Vagina (tissue), 2 donors: ENCODE data around the gene DDX54.

Experiments
- POLR2A ChIP-seq, 2 donors: fragments of 450-650 bp; IDR thresholded peaks; one replicate each; pipeline ENCODE4 v1.6.1; 2017; ENCODE audit warnings: antibody characterized with exemption in 2 of 2, mild to moderate bottlenecking in 2 of 2, moderate library complexity in 2 of 2
- POLR2AphosphoS5 ChIP-seq, 2 donors: sonication (generic); formaldehyde crosslinking; IDR thresholded peaks; one replicate each; pipeline ENCODE4 v1.9.0; 2017; ENCODE audit warnings: antibody characterized with exemption in 2 of 2, mild to moderate bottlenecking in 2 of 2, low read depth in 1 of 2; ENCODE audit not compliant: insufficient read depth in 1 of 2
- TF ChIP-seq, protein P1 (sequence below), 3 experiments: fragments of 450-650 bp in 2 of 3; fragments of 200-600 bp in 1 of 3; sonication (generic) in 1 of 3; IDR thresholded peaks; one replicate each; pipeline ENCODE4 v1.5.1; 2017 to 2019; ENCODE audit warnings: antibody characterized with exemption in 3 of 3, mild to moderate bottlenecking in 2 of 3, moderate library complexity in 2 of 3

DNA sequence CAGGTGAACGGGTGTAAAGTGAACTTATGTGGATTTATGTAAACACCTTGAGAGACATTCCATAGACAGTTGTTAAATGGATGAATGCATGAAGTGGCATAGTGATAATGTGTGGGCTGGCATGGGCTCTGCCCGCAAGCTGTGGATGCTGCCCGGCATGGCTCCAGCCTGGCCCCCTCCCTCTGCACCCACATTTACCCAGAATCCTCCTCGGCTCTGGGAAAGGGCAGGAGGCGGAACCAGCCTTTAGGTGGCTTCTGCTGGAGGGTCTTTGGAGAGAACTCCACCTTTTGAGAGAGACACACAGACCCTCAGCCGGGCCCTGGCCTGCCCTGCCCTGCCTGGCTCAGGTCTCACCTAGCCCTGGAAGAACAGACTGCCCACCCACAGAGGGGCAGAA, 68.4 kb downstream of the DDX54 start:
- TF ChIP-seq, protein P1, sequence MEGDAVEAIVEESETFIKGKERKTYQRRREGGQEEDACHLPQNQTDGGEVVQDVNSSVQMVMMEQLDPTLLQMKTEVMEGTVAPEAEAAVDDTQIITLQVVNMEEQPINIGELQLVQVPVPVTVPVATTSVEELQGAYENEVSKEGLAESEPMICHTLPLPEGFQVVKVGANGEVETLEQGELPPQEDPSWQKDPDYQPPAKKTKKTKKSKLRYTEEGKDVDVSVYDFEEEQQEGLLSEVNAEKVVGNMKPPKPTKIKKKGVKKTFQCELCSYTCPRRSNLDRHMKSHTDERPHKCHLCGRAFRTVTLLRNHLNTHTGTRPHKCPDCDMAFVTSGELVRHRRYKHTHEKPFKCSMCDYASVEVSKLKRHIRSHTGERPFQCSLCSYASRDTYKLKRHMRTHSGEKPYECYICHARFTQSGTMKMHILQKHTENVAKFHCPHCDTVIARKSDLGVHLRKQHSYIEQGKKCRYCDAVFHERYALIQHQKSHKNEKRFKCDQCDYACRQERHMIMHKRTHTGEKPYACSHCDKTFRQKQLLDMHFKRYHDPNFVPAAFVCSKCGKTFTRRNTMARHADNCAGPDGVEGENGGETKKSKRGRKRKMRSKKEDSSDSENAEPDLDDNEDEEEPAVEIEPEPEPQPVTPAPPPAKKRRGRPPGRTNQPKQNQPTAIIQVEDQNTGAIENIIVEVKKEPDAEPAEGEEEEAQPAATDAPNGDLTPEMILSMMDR (IDR thresholded peaks at IDR 0.05), result no peak
- TF ChIP-seq POLR2AphosphoS5 (IDR thresholded peaks at IDR 0.05; ENCODE audit: insufficient read depth in 1 of 2, low read depth in 1 of 2), result no peak
- no peak for TF ChIP-seq POLR2A (IDR thresholded peaks at IDR 0.05)
